Endodermal cell (in vitro differentiated cells): ENCODE data around the gene PPP1R14D. TPM values are rescaled to one million over a fixed set of nuclear protein-coding genes. Genes with fewer than 3 reads are reported as not detected.
A peak's percentile ranks its signal among the peaks of the same experiment; 100 is the strongest.

ENCODE experiments used
- DNase-seq: peaks from one replicate; pipeline ENCODE4 v3.0.0-alpha.2; 2017
- H3K27ac ChIP-seq: 2 replicates; pipeline ENCODE4 v1.5.1; 2013; ENCODE audit warnings: mild to moderate bottlenecking, low read depth, low read length, moderate library complexity
- H3K27me3 ChIP-seq: 2 replicates; pipeline ENCODE4 v1.6.1; 2013; ENCODE audit warnings: mild to moderate bottlenecking, low read length, moderate library complexity; ENCODE audit not compliant: insufficient read depth, control insufficient read depth, poor library complexity, severe bottlenecking
- H3K36me3 ChIP-seq: 2 replicates; pipeline ENCODE4 v1.7.0; 2013; ENCODE audit warnings: mild to moderate bottlenecking, low read length, moderate library complexity; ENCODE audit not compliant: control insufficient read depth, insufficient read depth
- H3K4me1 ChIP-seq: one replicate; pipeline ENCODE4 v1.7.0; 2013; ENCODE audit warnings: low read length; ENCODE audit not compliant: control insufficient read depth, insufficient read depth
- H3K4me3 ChIP-seq: 2 replicates; pipeline ENCODE4 v1.5.1; 2013; ENCODE audit warnings: mild to moderate bottlenecking, low read length, moderate library complexity
- H3K9ac ChIP-seq: 2 replicates; pipeline ENCODE4 v1.6.1; 2013; ENCODE audit warnings: mild to moderate bottlenecking, low read length, moderate library complexity; ENCODE audit not compliant: poor library complexity, severe bottlenecking; ENCODE audit errors: extremely low read depth
- H3K9me3 ChIP-seq: 2 replicates; pipeline ENCODE4 v1.6.1; 2013; ENCODE audit warnings: mild to moderate bottlenecking, low read length, moderate library complexity; ENCODE audit not compliant: control insufficient read depth
- H3K27ac Mint-ChIP-seq: 2 replicates; pipeline ENCODE4 v1.8.0; 2020; ENCODE audit warnings: mixed read lengths
- H3K27me3 Mint-ChIP-seq: 2 replicates; pipeline ENCODE4 v1.8.0; 2021; ENCODE audit warnings: mild to moderate bottlenecking, mixed read lengths; ENCODE audit not compliant: insufficient read depth
- H3K36me3 Mint-ChIP-seq: 2 replicates; pipeline ENCODE4 v1.8.0; 2020; ENCODE audit warnings: low read depth, mixed read lengths
- H3K4me1 Mint-ChIP-seq: 2 replicates; pipeline ENCODE4 v1.8.0; 2020; ENCODE audit warnings: mixed read lengths
- H3K4me3 Mint-ChIP-seq: 2 replicates; pipeline ENCODE4 v1.8.0; 2020; ENCODE audit warnings: mild to moderate bottlenecking, moderate library complexity, mixed read lengths
- H3K9me3 Mint-ChIP-seq: 2 replicates; pipeline ENCODE4 v1.8.0; 2020; ENCODE audit warnings: mild to moderate bottlenecking, mixed read lengths
- CTCF ChIP-seq: fragments of 200-600 bp; sonication (generic); conservative IDR thresholded peaks from 2 replicates; pipeline ENCODE4 v1.5.0; 2021; ENCODE audit warnings: antibody characterized with exemption, mild to moderate bottlenecking
- WGBS, 2 experiments: methylation state at CpG; one replicate each; pipeline versions ENCODE4 v1.1.5 to v1.1.7; 2013; ENCODE audit warnings: missing lambda C conversion rate in 2 of 2, mixed read lengths in 1 of 2; ENCODE audit not compliant: insufficient coverage in 1 of 2, insufficient read length in 1 of 2; 5-methylcytosine and 5-hydroxymethylcytosine counted together
- total RNA-seq, 2 donors: library from RNA; stranded (reverse); fragmentation: NEBNext Ultra II Directional in 1 of 2; extraction: Animal tissue kit (Norgen Biotek cat#: 25700) in 1 of 2; gene quantifications; 2 replicates in 1 of 2; 3 replicates in 1 of 2; pipeline ENCODE4 v1.2.1, GENCODE V29; 2021

PPP1R14D gene
- total RNA-seq, 2 donors from 2014 or later = not detected

GRCh38 chr15:40847223-40847961 is 18.9 kb upstream of the PPP1R14D start:
- peaks cover 25% of the 10 kb centered on the region for H3K27me3 ChIP-seq
- H3K9me3 Mint-ChIP-seq = no peaks in the 10 kb centered on the region
- WGBS, 2 experiments = 81 to 88% methylated on average over 2 to 7 of the region's 7 CpGs
- H3K9ac ChIP-seq = no peak overlapping the region
- H3K4me1 Mint-ChIP-seq = peaks cover 31% of the 10 kb centered on the region
- no peak for TF ChIP-seq CTCF
- no peak overlapping the region for H3K27ac ChIP-seq
- peaks cover 5% of the 10 kb centered on the region for H3K4me1 ChIP-seq
- peak; percentile 79 for DNase-seq
- no peaks in the 10 kb centered on the region for H3K27me3 Mint-ChIP-seq
- no peaks in the 10 kb centered on the region for H3K9me3 ChIP-seq
- peaks cover 7% of the 10 kb centered on the region for H3K36me3 ChIP-seq
- H3K4me3 Mint-ChIP-seq = peak overlapping the region; percentile 93
- H3K36me3 Mint-ChIP-seq = peaks cover 46% of the 10 kb centered on the region
- H3K27ac Mint-ChIP-seq = peak overlapping the region; percentile 92
- H3K4me3 ChIP-seq = peak overlapping the region; percentile 80

DNA sequence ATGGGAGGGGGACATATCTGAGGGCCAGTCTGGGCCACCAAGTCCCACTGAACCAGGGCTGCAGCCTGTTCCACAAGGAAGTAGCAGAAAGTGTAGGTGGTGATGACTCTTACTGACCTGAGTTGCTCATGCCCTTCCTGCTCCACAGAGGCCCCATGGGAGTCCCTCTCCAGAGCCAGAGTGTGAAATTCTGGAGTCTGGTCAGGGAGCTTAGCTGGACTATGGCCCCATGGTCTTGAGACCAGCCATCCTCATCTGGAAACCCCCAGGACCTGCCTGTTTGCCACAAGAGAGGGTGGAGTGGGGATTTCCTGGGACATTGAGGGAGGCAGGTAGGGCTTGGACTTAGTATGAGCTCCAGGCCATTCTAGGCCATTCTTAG is 18.3 kb upstream of the PPP1R14D start:
- Histone ChIP-seq H3K4me3 (peak overlapping the region; percentile 80), H3K36me3 (peaks cover 7% of the 10 kb centered on the region), H3K4me1 (peaks cover 5% of the 10 kb centered on the region), H3K9me3 (no peaks in the 10 kb centered on the region), H3K27me3 (peaks cover 31% of the 10 kb centered on the region), H3K27ac (no peak overlapping the region), H3K9ac (no peak overlapping the region)
- DNase-seq = no peak
- Mint-ChIP-seq H3K27me3 (no peaks in the 10 kb centered on the region), H3K27ac (peak overlapping the region; percentile 92), H3K36me3 (peaks cover 42% of the 10 kb centered on the region), H3K4me1 (peaks cover 31% of the 10 kb centered on the region), H3K4me3 (peak overlapping the region; percentile 93), H3K9me3 (no peaks in the 10 kb centered on the region)
- TF ChIP-seq CTCF = no peak

- Mint-ChIP-seq H3K27ac (peak overlapping the region; percentile 92), H3K27me3 (no peaks in the 10 kb centered on the region), H3K36me3 (peaks cover 35% of the 10 kb centered on the region), H3K9me3 (no peaks in the 10 kb centered on the region), H3K4me3 (peak overlapping the region; percentile 93), H3K4me1 (peaks cover 31% of the 10 kb centered on the region)
- Histone ChIP-seq H3K4me3 (peak overlapping the region; percentile 80), H3K4me1 (peaks cover 5% of the 10 kb centered on the region), H3K36me3 (peaks cover 7% of the 10 kb centered on the region), H3K9ac (peak overlapping the region; percentile 11), H3K27me3 (peaks cover 32% of the 10 kb centered on the region), H3K9me3 (no peaks in the 10 kb centered on the region), H3K27ac (no peak overlapping the region)
- WGBS, 2 experiments = 79% methylated on average over 6 to 8 of the region's 8 CpGs
- TF ChIP-seq CTCF = no peak
- peak; percentile 80 for DNase-seq
These were observed 17.2 kb upstream of the PPP1R14D start for GRCh38 chr15:40845511-40846284.
